T-helper 17 cell (primary cell): ENCODE measurements around the gene ARHGAP25. TPM values are rescaled to one million over a fixed set of nuclear protein-coding genes. Genes with fewer than 3 reads are reported as not detected.

ENCODE experiments used
- ATAC-seq: fragments of 150-1000 bp; cut with Tn5 transposase; 2 replicates; pipeline ENCODE4 v1.10.0; 2021; ENCODE audit warnings: mild to moderate bottlenecking, moderate library complexity
- DNase-seq, 3 donors: peaks; one replicate each; pipeline versions ENCODE4 v3.0.0 to v3.0.0-alpha.2; 2020 to 2021
- H3K9me3 ChIP-seq: one replicate; pipeline ENCODE4 v1.7.0; 2013; ENCODE audit warnings: low read length, mild to moderate bottlenecking; ENCODE audit not compliant: control insufficient read depth, poor library complexity, severe bottlenecking
- H3K27ac Mint-ChIP-seq: one replicate; pipeline ENCODE4 v1.8.0; 2022; ENCODE audit warnings: mild to moderate bottlenecking, moderate library complexity, mixed read lengths
- H3K27me3 Mint-ChIP-seq: one replicate; pipeline ENCODE4 v1.8.0; 2022; ENCODE audit warnings: mixed read lengths
- H3K36me3 Mint-ChIP-seq: one replicate; pipeline ENCODE4 v1.8.0; 2022; ENCODE audit warnings: low read depth, mixed read lengths
- H3K4me1 Mint-ChIP-seq: one replicate; pipeline ENCODE4 v1.8.0; 2022; ENCODE audit warnings: mild to moderate bottlenecking, mixed read lengths
- H3K4me3 Mint-ChIP-seq: one replicate; pipeline ENCODE4 v1.8.0; 2022; ENCODE audit warnings: mild to moderate bottlenecking, moderate library complexity, mixed read lengths
- total RNA-seq, 4 donors: library from RNA in 2 of 4; stranded (reverse) in 2 of 4; gene quantifications; one replicate each; pipeline ENCODE4 v1.2.3 and lab custom pipeline; 2022 to 2026

Gene ARHGAP25
- total RNA-seq, 2 donors from 2014 or later, result 75.6 to 90.6 TPM

DNA sequence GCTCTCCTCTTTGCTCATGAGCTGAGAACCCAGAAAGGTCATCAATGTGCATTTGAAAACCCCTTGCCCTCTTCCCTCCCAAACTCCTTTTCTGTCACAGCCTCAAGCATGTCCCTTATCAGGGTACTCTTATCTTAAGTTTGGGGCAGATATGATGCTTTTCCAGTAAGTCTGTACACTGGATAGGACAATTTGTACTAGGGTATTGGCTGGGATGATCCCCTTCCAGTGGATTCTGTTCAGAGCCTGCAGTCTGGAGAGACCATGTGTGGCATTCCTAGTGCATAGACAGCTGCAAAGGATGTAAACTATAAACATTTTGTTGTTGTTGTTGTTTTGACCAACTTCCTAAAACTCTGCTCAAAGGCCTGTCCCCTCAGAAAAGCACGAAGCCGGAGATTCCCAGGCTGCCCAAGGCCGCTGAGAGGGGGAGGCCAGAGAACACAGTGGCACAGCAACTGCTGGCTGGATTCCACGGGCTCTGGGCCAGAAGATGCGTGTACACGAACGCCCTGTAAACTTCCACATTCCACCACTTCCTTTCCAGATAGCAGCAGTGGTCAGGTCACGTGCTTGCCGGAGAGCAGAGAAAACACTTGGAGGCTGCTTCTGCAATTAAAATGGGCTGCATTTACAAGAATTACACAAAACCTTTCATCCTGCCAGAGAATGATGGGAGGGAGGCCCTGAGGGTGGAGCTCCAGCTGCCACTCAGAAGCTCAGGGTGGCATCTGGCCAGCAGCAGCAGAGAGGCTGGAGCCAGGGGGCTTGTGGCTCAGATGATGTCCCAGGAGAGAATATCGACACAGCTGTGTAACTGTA lies 94.5 kb downstream of the ARHGAP25 start:
- Mint-ChIP-seq H3K4me1 (peaks cover 59% of the 10 kb centered on the region), H3K27me3 (no peaks in the 10 kb centered on the region), H3K27ac (peak overlapping the region; percentile 94), H3K36me3 (peaks cover 6% of the 10 kb centered on the region), H3K4me3 (peak overlapping the region; percentile 85)
- ATAC-seq, result peak; percentile 83
- DNase-seq, result peak; percentile 38 to 60 (median 49)
- no peaks in the 10 kb centered on the region for H3K9me3 ChIP-seq

DNA sequence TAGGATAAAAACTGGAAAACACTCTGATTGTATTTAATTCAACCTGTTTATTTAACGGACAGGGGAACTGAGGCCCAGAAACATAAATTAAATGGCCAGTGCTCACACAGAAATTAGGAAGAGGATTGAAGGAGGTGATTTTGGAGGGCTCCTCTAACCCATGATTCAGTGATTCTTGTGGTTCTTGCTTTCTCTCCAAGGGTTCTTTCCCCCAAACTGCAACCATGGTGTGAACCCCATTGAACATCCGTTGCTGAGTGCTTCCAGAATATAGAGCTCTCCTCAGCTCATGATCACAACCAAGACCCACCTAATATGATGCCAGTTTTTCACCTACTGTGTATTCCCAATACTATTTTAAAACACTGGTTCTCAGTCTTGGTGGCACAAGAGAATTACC lies 95.1 kb downstream of the ARHGAP25 start:
- H3K4me1 Mint-ChIP-seq, result peaks cover 59% of the 10 kb centered on the region
- H3K9me3 ChIP-seq, result no peaks in the 10 kb centered on the region

DNA sequence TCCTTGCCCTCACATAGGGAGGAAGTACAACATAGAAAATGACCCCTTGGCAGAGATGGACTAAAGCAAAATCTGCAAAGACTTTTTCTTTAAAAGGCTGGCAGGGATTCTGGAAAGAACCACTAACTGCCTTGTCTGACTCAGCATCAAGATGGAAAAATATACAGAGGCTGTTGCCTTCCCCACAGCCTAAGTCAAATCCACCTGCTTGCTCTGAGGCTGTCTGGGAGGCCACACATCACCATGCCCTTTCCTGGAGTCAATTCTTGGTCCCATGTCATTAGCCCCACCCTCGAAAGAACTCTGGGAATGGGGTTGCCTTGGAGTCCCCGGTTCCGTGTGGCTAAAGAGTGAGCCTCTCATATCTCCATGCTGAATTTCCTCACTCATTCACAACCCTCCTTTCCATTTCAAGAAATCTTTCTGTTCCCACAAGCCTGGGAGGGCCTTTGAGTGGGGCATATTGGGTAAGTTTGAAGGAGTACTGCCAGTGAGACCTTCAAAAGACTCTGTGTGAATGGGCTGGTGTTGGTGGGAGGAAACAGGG lies 97.1 kb downstream of the ARHGAP25 start:
- Mint-ChIP-seq H3K27ac (peak overlapping the region; percentile 94), H3K36me3 (no peaks in the 10 kb centered on the region), H3K27me3 (no peaks in the 10 kb centered on the region), H3K4me1 (peaks cover 56% of the 10 kb centered on the region), H3K4me3 (no peak overlapping the region)
- DNase-seq (no peak), ATAC-seq (no peak)
- H3K9me3 ChIP-seq, result no peaks in the 10 kb centered on the region

More for the DNA sequence above, 95.1 kb downstream of the ARHGAP25 start:
- ATAC-seq (peak; percentile 38), DNase-seq (no peak)
- Mint-ChIP-seq H3K27me3 (no peaks in the 10 kb centered on the region), H3K27ac (peak overlapping the region; percentile 94), H3K36me3 (peaks cover 4% of the 10 kb centered on the region), H3K4me3 (peak overlapping the region; percentile 85)

DNA sequence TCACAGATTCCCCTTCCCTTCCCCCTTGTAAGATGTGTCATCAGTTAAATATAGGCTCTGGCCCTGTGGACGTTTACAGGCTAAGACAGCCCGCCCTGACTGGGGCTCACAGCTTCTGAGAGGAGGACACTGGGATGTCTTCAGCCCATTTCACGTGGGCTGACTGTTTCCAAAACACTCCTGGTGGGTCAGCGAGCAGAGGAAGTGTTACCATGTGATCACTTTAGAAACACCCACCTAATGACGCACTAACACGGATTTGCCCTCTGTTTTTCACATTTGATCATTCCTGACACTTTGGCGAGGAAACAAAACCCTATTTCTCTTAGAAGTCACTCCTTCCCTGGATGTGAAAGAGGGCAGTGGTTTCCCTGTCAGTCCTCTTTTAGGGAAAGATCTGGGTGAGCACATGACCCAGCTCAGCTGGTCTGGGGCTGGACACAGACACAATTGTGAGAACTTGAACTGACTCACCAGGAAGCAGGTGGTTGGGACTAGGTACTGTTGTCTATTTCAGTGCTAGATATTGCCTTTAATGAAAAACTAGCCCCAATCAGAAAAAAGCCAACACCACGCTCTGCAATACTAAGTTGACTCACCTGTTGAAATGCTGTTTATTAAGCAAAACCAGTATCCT lies 97.7 kb downstream of the ARHGAP25 start:
- no peak overlapping the region for H3K4me3 Mint-ChIP-seq
- no peaks in the 10 kb centered on the region for H3K27me3 Mint-ChIP-seq

DNA sequence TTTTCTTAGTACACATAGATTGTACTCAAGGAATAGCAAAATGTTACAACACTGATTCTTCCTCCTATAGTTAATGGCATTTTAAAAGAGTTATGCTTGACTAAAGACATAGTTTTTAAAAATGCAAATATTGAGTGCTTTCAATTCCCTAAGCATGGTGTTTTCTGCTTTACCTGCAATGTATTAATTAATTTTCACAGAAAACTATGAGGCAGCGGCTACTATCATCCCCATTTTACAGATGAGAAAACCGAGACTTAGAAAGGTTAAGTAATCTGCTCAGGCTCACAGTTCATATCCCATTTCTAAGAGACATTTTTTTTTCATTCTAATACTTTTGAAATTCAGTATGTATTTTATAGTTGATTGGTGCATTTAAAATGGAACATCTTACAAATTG lies 98.6 kb downstream of the ARHGAP25 start:
- Mint-ChIP-seq H3K36me3 (no peaks in the 10 kb centered on the region), H3K4me1 (peaks cover 52% of the 10 kb centered on the region), H3K27me3 (no peaks in the 10 kb centered on the region), H3K27ac (no peak overlapping the region), H3K4me3 (no peak overlapping the region)
- DNase-seq, result no peak
- no peaks in the 10 kb centered on the region for H3K9me3 ChIP-seq
- no peak for ATAC-seq

More for the DNA sequence above, 97.7 kb downstream of the ARHGAP25 start:
- ATAC-seq (peak; percentile 57), DNase-seq (no peak)
- Mint-ChIP-seq H3K27ac (peak overlapping the region; percentile 94), H3K36me3 (no peaks in the 10 kb centered on the region), H3K4me1 (peaks cover 56% of the 10 kb centered on the region)
- H3K9me3 ChIP-seq, result no peaks in the 10 kb centered on the region

DNA sequence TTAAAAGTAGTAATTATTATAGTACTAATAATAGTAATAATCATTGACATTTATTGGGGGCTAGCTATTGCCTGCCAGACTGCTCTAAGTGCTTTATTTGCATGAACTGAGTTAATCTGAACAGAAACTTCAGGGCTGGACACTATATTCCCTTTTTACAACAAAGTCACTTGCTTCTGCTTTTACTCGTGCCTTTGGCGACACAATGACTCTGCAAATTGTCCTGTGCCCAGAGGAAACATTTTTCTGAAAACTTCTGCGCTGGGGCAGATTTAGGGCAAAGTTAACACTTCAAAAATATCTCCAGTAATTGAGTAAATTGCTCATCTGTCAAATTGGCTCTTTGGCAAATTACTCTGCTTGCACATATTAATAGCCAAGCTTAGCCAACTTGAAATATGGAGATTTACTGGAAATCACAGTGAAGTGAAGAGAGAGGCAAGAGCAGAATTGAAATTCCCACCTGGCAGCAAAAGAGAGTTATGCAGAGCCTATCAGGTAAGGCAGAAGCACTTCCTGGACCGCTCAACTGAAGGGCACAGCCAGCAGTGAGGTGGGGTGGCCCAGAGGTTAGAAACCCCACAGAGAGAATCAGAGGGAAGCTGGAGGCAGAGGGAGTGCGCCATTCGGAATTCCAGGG lies 100.2 kb downstream of the ARHGAP25 start:
- DNase-seq, result no peak
- no peaks in the 10 kb centered on the region for H3K9me3 ChIP-seq
- Mint-ChIP-seq H3K27ac (peak overlapping the region; percentile 69), H3K27me3 (no peaks in the 10 kb centered on the region), H3K36me3 (no peaks in the 10 kb centered on the region), H3K4me1 (peaks cover 37% of the 10 kb centered on the region), H3K4me3 (no peak overlapping the region)
- no peak for ATAC-seq

DNA sequence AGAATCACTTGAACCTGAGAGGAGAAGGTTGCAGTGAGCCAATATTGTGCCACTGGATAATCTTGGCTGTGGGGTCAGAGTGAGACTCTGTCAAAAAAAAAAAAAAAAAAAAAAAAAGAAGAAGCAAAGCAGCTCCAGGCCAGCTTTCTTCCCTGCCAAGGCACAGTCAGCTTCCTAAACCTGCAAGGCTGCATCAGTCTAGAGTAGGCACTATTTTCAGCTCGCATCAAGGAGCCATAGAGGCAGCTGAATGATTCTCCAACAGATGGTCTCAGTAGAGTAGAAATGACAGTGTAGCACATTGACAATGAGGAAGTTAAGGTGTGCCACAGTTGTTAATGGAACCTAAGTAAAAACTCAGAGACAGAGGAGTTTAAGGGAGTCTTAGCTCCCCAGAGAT lies 101.0 kb downstream of the ARHGAP25 start:
- DNase-seq (no peak), ATAC-seq (no peak)
- no peaks in the 10 kb centered on the region for H3K9me3 ChIP-seq
- Mint-ChIP-seq H3K27ac (no peak overlapping the region), H3K4me1 (peaks cover 29% of the 10 kb centered on the region), H3K4me3 (no peak overlapping the region), H3K36me3 (no peaks in the 10 kb centered on the region), H3K27me3 (no peaks in the 10 kb centered on the region)

DNA sequence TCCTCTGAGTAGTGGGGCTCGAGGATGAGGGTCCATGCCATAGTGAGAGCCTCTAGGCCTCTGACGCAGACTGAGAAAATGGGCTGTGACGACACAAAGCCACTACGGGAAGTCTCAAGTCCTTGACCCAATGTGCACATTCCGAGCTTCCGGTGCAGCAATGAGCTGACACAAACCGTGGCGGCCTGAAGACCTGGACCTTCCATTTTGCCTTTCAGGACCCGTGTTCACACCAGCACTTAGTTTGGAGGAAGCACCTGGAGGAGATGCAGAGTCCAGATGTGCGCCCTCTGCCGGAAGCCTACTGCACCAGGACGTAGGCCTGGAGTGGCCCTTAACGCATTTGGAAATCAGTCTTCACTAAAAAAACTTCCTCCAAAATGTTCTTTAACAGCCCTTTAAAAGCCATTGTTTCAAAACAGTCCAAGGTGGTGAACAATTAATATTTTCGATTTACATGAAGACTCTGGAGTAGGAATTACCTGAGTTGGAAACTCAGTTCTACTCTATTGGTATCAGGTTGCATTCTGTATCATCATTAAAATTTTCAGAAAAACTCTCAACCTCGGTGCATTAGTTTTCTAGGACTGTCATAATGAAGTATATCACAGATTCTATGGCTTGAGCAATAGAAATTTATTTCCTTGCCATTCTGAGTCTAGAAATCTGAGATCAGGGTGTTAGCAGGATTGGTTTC lies 102.7 kb downstream of the ARHGAP25 start:
- H3K9me3 ChIP-seq, result no peaks in the 10 kb centered on the region
- H3K4me3 Mint-ChIP-seq, result no peak overlapping the region
- DNase-seq (peak; percentile 48 to 66 (median 49)), ATAC-seq (peak; percentile 77)
- peak overlapping the region; percentile 2 for H3K27ac Mint-ChIP-seq
- H3K27me3 Mint-ChIP-seq, result no peaks in the 10 kb centered on the region
- H3K36me3 Mint-ChIP-seq, result no peaks in the 10 kb centered on the region
- peaks cover 14% of the 10 kb centered on the region for H3K4me1 Mint-ChIP-seq

DNA sequence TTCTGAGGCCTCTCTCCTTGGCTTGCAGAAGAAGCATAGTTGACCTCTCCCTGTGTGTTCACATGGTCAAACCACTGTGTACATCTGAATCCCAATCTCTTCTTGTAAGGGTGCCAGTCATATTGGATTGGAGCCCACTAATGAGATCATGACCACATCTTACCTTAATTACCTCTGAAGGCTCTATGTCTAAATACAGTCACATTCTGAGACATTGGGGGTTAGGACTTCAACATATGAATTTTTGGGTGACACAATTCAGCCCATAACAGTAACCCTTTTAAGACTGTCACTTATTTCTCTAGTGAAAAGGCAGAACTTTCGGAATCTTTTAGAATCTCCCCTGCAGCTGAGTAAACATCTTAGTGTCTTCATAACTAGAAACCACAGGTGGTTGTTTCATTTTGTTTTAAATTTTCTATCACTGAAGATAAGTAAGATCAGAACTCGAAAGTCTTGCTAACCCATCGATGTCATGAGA lies 103.3 kb downstream of the ARHGAP25 start:
- Mint-ChIP-seq H3K36me3 (no peaks in the 10 kb centered on the region), H3K27ac (peak overlapping the region; percentile 2), H3K27me3 (no peaks in the 10 kb centered on the region), H3K4me1 (peaks cover 9% of the 10 kb centered on the region), H3K4me3 (no peak overlapping the region)
- ATAC-seq, result no peak
- DNase-seq, result no peak
- H3K9me3 ChIP-seq, result no peaks in the 10 kb centered on the region

DNA sequence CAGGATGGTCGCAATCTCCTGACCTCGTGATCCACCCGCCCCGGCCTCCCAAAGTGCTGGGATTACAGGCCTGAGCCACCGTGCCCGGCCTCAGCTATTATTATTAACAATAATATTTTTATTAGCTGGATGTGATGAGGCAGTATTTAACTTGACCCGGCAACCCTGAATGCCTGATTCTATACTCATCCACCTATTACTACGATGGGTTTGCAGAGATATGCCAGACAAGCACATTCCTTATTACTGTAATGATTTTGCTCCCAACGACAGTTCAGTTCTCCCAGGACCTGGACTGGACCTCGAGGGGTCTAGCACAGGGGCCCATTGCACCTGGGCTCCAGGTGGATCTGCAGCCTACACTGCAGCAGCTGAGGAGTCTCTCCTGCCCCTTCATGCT lies 104.0 kb downstream of the ARHGAP25 start:
- DNase-seq, result no peak
- Mint-ChIP-seq H3K4me3 (no peak overlapping the region), H3K27ac (peak overlapping the region; percentile 61), H3K4me1 (peaks cover 9% of the 10 kb centered on the region), H3K27me3 (no peaks in the 10 kb centered on the region), H3K36me3 (no peaks in the 10 kb centered on the region)
- no peak for ATAC-seq
- no peaks in the 10 kb centered on the region for H3K9me3 ChIP-seq

DNA sequence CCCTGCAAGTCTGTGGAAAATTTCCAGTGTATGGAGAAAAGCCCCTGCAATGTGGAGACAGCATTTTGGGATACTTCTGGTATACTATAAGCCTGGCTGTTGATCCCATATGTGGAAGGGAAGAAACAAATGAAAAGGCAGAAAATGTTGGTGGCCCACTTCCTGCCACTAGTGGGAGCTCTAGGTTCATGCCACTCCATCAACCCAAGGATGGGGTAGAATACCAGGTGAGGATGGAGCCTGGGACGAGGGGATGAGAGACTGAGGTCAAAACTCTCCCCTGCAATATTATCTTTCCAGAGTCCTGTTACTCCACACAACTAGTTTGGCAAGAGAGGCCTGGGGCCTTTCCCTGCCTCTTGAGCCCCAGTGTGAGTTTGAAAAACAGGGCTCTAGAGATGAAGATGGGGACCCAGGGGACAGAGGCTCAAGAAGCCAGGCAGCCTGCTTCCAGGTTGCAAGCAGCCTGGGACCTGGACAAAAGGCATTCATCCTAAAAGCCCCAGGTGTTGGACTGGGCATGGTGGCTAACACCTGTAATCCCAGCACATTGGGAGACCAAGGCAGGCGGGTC lies 104.7 kb downstream of the ARHGAP25 start:
- ATAC-seq (peak; percentile 31), DNase-seq (no peak)
- no peak overlapping the region for H3K4me3 Mint-ChIP-seq
- peaks cover 9% of the 10 kb centered on the region for H3K4me1 Mint-ChIP-seq
- no peaks in the 10 kb centered on the region for H3K27me3 Mint-ChIP-seq
- H3K27ac Mint-ChIP-seq, result peak overlapping the region; percentile 61
- H3K9me3 ChIP-seq, result no peaks in the 10 kb centered on the region
- no peaks in the 10 kb centered on the region for H3K36me3 Mint-ChIP-seq

DNA sequence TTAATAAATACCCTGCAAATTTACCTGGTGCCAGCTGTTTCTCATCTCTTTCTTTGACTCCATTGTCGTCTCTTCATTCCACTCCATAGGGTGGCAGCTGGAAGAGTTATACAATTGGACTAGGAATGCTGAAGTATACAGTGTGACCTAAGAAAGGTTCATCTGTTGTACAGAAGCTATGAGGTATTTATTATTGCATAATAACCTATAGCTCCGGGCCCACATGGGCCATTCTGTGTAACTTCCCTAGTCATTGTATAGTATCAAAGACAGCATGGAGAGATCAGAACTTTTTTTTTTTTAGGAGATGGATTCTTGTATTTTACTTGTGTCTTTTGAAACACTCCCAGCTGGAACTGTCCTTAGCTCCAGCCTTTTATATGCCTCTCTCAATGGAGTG lies 110.4 kb downstream of the ARHGAP25 start:
- no peaks in the 10 kb centered on the region for H3K9me3 ChIP-seq
- peaks cover 5% of the 10 kb centered on the region for H3K36me3 Mint-ChIP-seq
- no peaks in the 10 kb centered on the region for H3K4me1 Mint-ChIP-seq
- H3K4me3 Mint-ChIP-seq, result no peak overlapping the region
- peaks cover 36% of the 10 kb centered on the region for H3K27me3 Mint-ChIP-seq
- ATAC-seq (no peak), DNase-seq (no peak)
- H3K27ac Mint-ChIP-seq, result no peak overlapping the region
